Stimulated activated CD8-positive, alpha-beta memory T cell treated with anti-CD3 and anti-CD28 coated beads, Interleukin-4, amount 100 ng/mL, for 4 hours (primary cell): ENCODE results near the gene ZDHHC14.

Source experiments
- DNase-seq, 2 donors: peaks; one replicate each; pipeline ENCODE4 v3.0.0-alpha.2; 2020; ENCODE audit warnings: low read depth in 2 of 2, low spot score in 1 of 2

The ZDHHC14 gene

GRCh38 chr6:157442291-157442690 lies 61.3 kb downstream of the ZDHHC14 start:
- no peak for DNase-seq

GRCh38 chr6:157443066-157443800 lies 62.2 kb downstream of the ZDHHC14 start:
- DNase-seq, result no peak

GRCh38 chr6:157445277-157446009 lies 64.5 kb downstream of the ZDHHC14 start:
- DNase-seq, result no peak

GRCh38 chr6:157447735-157448134 lies 66.7 kb downstream of the ZDHHC14 start:
- no peak for DNase-seq

- no peak for DNase-seq
These were observed 68.6 kb downstream of the ZDHHC14 start for GRCh38 chr6:157449610-157450009.

- DNase-seq, result no peak
These were observed 70.1 kb downstream of the ZDHHC14 start for GRCh38 chr6:157450931-157451742.

GRCh38 chr6:157452096-157452495 lies 71.1 kb downstream of the ZDHHC14 start:
- no peak for DNase-seq

GRCh38 chr6:157453131-157453530 lies 72.1 kb downstream of the ZDHHC14 start:
- DNase-seq, result no peak

GRCh38 chr6:157453978-157454377 lies 73.0 kb downstream of the ZDHHC14 start:
- no peak for DNase-seq

GRCh38 chr6:157454762-157455714 lies 74.0 kb downstream of the ZDHHC14 start:
- DNase-seq, result no peak

GRCh38 chr6:157455731-157456523 lies 74.9 kb downstream of the ZDHHC14 start:
- no peak for DNase-seq

GRCh38 chr6:157456524-157456829 lies 75.5 kb downstream of the ZDHHC14 start:
- DNase-seq, result no peak

GRCh38 chr6:157457787-157458186 lies 76.8 kb downstream of the ZDHHC14 start:
- DNase-seq, result no peak

GRCh38 chr6:157459327-157459726 lies 78.3 kb downstream of the ZDHHC14 start:
- no peak for DNase-seq

- DNase-seq, result no peak
These were observed 79.4 kb downstream of the ZDHHC14 start for GRCh38 chr6:157460182-157460999.

- DNase-seq, result no peak
These were observed 80.3 kb downstream of the ZDHHC14 start for GRCh38 chr6:157461000-157461915.

GRCh38 chr6:157462956-157463742 lies 82.2 kb downstream of the ZDHHC14 start:
- DNase-seq, result no peak
